NCI-H187 treated with DMSO at 0.1 percent for 48 hours (cell line): ENCODE results near the gene RAB5B.
A peak's percentile ranks its signal among the peaks of the same experiment; 100 is the strongest.
"Not testable (repeated sequence)": the region's sequence is repeated elsewhere in the genome, so short reads cannot be mapped to it uniquely, and the experiment has no call there.

Experiments used
- DNase-seq: peaks from one replicate; lab custom pipeline; 2025; lab: John Stamatoyannopoulos, UW

The RAB5B gene

GRCh38 chr12:55940065-55940732, 33.7 kb upstream of the RAB5B start:
- peak; percentile 38 for DNase-seq

GRCh38 chr12:55942055-55942454, 31.8 kb upstream of the RAB5B start:
- no peak for DNase-seq

GRCh38 chr12:55942577-55943136, 31.2 kb upstream of the RAB5B start:
- no peak for DNase-seq

DNA sequence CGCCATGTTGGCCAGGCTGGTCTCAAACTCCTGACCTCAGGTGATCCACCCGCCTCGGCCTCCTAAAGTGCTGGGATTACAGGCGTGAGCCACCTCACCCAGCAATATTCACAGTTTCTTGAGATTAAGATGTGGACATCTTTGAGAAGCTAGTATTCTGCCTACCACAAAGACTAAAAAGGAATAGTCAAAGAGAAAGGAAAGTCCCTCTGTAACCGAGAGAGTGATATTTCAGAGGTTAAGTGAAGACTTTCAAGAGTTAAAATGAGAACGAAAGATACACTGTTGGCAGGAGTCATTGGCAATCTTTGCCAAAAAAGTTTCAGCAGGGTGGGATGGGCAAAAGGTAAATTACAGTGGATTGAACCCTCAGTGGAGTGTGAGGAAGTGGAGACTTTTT, 27.3 kb upstream of the RAB5B start:
- DNase-seq: no peak

GRCh38 chr12:55955344-55955743, 18.5 kb upstream of the RAB5B start:
- DNase-seq: no peak

DNA sequence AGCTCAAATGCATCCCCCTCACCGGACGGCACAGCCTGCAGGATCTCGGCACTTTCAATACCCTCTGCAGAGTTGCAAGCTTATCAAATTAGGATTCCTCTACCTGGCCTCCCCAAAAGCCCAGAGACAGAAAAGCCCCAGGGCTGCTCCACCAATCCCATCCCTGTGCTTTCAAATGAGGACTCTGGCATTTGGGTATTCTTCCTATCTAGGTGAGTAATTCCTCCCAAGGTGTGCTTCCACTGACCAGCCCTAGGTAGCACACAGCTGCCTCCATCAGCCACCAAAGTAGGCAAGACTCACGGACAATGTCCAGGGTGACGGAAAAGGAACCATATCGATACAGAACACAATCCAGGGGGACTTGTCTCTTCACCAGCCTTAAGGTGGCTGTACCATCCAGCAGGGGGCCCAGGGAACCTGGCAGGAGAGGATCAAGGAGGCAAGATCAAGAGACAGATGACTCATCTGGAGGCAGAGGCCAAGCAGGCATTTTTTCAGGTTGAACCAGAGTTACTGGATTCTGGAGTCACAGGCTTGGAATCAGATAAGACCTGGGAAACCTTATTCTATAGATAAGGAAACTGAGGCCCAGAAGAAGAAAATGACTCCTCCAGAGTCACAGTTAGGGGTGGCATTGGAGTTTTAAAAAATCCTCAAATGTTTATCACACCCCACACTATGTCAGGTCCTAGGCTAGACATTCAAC, 17.9 kb upstream of the RAB5B start:
- no peak for DNase-seq

DNA sequence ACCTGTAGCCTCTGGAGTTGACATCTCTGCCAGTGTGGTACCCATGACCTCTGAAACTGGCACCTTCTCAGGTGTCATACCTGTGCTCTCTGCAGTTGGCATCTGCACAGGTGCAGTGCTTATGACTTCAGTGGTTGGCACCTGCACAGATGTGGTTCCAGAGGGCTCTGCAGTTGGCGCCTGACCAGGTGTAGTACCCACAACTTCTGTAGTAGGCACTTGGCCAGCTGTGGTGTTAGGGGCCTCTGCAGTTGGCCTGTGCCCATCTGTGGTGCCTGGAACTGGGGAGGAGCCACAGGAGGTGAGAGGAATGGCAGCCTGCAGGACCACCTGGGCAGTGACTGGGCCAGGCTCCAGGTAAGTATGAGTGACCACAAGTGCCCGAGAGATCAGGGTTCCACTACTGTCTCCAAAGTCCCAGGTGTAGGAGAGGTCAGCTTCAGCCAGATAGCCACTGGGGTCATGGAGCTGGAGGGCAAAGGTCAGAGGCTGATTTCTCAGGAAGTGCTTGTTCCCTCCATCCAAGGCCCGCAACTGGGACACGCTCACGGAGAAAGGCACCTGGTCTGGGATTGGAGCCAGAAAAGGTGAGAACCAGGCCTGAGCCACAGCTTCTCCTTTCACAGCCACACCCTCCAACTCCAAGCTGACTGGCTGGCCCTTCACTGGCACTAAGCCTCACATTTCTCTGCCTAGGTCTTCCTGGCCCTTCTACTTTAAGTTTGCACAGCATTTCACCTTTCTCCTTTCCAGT, 16.6 kb upstream of the RAB5B start:
- DNase-seq: no peak

GRCh38 chr12:55963760-55964159, 10.1 kb upstream of the RAB5B start:
- no peak for DNase-seq

GRCh38 chr12:55965240-55965639, 8.6 kb upstream of the RAB5B start:
- DNase-seq: no peak

DNA sequence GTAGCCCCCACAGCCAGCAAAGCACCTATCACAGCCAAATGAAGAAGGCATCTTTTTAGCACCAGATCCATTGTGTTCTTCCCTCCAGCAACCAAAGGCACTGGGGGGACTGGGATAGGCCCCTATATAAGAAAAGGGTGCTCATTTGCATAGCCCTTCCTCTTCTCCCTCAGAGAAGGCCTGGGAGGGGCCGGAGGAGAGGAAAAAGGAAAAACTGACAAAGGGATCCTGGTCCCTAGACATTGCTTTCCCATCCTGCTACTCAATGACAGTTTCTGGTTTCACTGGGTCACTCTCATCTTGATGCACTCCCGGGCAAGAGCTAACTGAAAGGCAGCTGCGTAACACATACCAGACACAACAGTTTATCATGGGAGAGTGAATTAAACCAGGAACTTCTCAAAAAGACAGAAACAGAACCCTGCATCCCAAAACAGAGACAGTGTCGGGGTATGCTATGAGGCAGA, 7.9 kb upstream of the RAB5B start, which contains the start of gene PMEL:
Gene PMEL (minus strand): TSS at position 102 of the 467 bp plus-strand sequence. CDS start 31 bp downstream, at position 71.
- no peak for DNase-seq

DNA sequence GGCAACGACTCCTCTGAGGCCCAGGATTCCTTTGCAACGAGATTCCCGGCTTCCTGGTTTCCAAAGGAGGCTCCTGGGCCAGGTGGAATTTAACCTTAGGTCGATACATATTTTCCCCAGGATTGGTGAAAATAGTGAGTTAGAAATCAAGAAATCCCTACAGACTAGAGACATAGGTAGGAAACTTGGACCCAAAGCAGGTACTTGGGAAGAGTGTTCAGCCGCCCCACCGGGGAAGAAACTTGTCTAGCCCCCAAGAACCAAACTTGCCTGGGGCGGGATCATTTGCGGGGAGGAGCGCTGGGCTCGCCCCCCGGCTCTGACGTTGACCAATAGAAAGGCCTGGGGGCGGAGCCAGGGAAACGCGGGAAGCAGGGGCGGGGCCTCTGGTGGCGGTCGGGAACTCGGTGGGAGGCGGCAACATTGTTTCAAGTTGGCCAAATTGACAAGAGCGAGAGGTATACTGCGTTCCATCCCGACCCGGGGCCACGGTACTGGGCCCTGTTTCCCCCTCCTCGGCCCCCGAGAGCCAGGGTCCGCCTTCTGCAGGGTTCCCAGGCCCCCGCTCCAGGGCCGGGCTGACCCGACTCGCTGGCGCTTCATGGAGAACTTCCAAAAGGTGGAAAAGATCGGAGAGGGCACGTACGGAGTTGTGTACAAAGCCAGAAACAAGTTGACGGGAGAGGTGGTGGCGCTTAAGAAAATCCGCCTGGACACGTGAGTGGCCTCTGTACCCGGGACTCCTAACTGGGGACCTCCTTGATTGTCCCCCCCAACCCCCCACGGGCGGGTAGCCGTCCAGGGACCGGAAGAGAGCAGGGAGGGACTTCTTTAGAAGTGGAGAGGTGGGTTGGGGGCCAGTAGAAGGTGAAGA, 7.2 kb upstream of the RAB5B start, which contains the start of gene CDK2:
Gene CDK2 (plus strand): TSS at position 423 of the 874 bp plus-strand sequence. CDS start 179 bp downstream, at position 602.
- peak; percentile 61 for DNase-seq

DNA sequence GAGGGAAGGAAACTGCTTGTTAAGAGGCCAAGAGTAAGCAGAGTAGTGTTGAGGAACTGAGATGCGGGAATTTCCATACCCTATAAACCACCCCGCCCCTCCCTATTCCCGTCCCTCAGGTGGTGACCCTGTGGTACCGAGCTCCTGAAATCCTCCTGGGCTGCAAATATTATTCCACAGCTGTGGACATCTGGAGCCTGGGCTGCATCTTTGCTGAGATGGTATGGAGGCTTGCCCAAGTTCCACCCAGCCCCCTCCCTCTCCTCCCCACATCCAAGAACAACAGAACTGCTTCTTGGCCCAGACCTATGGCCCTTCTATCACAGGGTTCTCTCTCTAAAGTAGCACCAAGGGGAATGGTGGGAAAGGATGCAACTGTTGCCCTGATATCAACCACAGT, 4.5 kb upstream of the RAB5B start:
- DNase-seq: no peak

- no peak for DNase-seq
Measured at GRCh38 chr12:55970775-55971174, 3.1 kb upstream of the RAB5B start.

GRCh38 chr12:55972042-55972441, 1.8 kb upstream of the RAB5B start:
- DNase-seq: no peak

- DNase-seq: no peak
Measured at GRCh38 chr12:55972456-55972855, 1.4 kb upstream of the RAB5B start.

- DNase-seq: no peak
Measured at GRCh38 chr12:55972911-55973598, 823 bp upstream of the RAB5B start.

DNA sequence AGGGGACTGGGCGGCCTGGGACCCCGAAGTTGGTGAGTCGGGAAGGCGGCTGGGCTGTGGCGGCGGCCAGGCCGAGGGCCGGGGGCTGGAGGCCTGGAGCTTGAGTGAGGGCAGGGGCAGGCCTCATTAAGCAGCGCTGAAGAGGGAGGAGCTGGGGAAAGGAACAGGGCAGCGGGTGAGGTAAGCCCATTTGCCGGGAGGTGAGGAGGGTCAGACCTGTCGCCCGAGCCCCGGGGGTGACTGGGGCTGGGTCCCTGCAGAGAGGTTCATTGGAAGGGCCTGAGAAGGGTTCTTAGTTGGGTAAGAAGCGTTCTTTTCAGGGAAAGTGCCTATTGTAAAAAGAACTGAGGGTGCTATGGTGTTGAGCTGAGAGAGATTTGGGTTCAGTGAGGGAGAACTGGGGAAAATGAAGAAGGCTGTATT, 441 bp downstream of the RAB5B start:
- no peak for DNase-seq

DNA sequence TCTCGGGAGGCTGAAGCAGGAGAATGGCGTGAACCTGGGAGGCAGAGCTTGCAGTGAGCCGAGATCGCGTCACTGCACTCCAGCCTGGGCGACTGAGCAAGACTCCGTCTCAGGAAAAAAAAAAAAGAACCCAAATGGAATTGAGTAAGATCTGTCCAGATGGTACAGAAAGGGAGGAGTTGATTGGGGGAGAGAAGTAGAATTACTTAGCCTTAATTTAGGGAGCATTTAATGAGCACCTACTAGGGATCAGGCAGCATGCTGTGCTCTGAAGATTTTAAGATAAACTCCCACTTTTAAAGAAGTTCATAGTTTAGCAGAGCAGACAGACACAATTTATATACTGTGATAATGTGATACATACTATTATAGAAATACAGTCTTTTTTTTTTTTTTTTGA, 4.5 kb downstream of the RAB5B start:
- DNase-seq: no peak

- no peak for DNase-seq
Measured at GRCh38 chr12:55979069-55979468, 5.2 kb downstream of the RAB5B start.

- DNase-seq: not testable (repeated sequence)
Measured at GRCh38 chr12:55981882-55982281, 8.0 kb downstream of the RAB5B start.
